IMR-90 (cell line): ENCODE results near the gene C16orf92.

Experiments used
- BHLHE40 ChIP-seq: fragments of 150-350 bp; IDR thresholded peaks from 2 replicates; pipeline ENCODE4 v1.6.1; 2016; ENCODE audit warnings: mild to moderate bottlenecking, low read depth, low read length
- CTCF ChIP-seq: conservative IDR thresholded peaks from 2 replicates; pipeline ENCODE4 v1.5.1; 2012; ENCODE audit warnings: mild to moderate bottlenecking, low read depth, low read length, improper control_type of control experiment
- ELK1 ChIP-seq: fragments of 150-350 bp; IDR thresholded peaks from 2 replicates; pipeline ENCODE4 v1.6.1; 2016; ENCODE audit warnings: low read depth, mild to moderate bottlenecking, low read length, moderate library complexity, borderline replicate concordance
- MAZ ChIP-seq: IDR thresholded peaks from 2 replicates; pipeline ENCODE4 v1.6.1; 2012; ENCODE audit warnings: low read depth, mild to moderate bottlenecking, low read length, improper control_type of control experiment, moderate library complexity, borderline replicate concordance
- POLR2A ChIP-seq: IDR thresholded peaks from 2 replicates; pipeline ENCODE4 v1.6.1; 2012; ENCODE audit warnings: mild to moderate bottlenecking, low read depth, low read length
- RAD21 ChIP-seq: IDR thresholded peaks from 2 replicates; pipeline ENCODE4 v1.6.1; 2012; ENCODE audit warnings: low read length, improper control_type of control experiment
- RCOR1 ChIP-seq: IDR thresholded peaks from 2 replicates; pipeline ENCODE4 v1.6.1; 2012; ENCODE audit warnings: mild to moderate bottlenecking, low read length, improper control_type of control experiment; ENCODE audit not compliant: insufficient replicate concordance

GRCh38 chr16:30004811-30005242 lies 18.2 kb upstream of the C16orf92 start:
- TF ChIP-seq POLR2A (no peak), BHLHE40 (no peak), CTCF (no peak), RAD21 (no peak), RCOR1 (no peak), ELK1 (no peak), MAZ (no peak)
